Activated T-cell treated with anti-CD3 and anti-CD28 coated beads for 24 hours (primary cell): ENCODE measurements around the gene FRAT2.

ENCODE experiments used
- DNase-seq: peaks from one replicate; pipeline ENCODE4 v3.0.0-alpha.2; 2020; ENCODE audit warnings: low read depth

Gene FRAT2

GRCh38 chr10:97334370-97335175 lies at the start of gene FRAT2:
FRAT2 (minus strand) TSS chr10:97334729; CDS start chr10:97334572, 157 bp downstream.
- DNase-seq: peak; percentile 81

DNA sequence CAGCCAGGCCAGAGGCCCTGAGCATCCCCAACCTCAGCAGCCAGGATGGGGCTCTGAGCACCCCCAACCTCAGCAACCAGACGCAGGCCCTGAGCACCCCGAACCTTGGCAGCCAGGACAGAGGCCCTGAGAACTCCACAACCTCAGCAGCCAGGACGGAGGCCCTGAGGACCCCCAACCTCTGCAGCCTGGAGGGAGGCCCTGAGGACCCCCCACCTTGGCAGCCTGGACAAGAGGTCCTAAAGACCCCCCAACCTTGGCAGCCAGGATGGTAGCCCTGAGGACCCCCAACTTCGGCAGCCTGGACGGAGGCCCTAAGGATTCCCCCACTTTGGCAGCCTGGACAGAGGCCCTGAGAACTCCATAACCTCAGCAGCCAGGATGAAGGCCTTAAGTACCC lies 49.6 kb upstream of the FRAT2 start:
- no peak for DNase-seq

GRCh38 chr10:97383159-97383558 lies 48.6 kb upstream of the FRAT2 start:
- no peak for DNase-seq

DNA sequence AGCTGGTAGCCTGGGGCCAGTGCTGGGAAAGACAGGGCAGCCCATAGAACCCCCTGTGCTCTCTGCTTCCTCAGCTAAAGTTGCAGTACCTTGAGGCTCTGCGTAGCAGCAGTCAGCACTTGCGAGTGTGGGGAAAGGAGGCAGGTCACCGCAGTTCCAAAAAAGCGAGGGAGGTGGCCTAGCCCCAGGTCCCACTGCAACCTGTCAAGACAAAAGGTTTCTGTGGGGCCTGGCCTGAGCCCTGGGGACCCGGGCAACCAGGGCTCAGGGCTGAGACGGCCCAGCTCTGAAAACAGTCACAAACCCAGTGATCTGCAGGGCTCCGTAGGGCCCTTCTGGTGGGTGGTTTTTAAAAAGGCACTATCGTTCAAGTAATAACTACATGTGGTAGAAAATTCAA lies 47.1 kb upstream of the FRAT2 start:
- DNase-seq: no peak

- DNase-seq: no peak
Observed at GRCh38 chr10:97380516-97380915, 46.0 kb upstream of the FRAT2 start.

DNA sequence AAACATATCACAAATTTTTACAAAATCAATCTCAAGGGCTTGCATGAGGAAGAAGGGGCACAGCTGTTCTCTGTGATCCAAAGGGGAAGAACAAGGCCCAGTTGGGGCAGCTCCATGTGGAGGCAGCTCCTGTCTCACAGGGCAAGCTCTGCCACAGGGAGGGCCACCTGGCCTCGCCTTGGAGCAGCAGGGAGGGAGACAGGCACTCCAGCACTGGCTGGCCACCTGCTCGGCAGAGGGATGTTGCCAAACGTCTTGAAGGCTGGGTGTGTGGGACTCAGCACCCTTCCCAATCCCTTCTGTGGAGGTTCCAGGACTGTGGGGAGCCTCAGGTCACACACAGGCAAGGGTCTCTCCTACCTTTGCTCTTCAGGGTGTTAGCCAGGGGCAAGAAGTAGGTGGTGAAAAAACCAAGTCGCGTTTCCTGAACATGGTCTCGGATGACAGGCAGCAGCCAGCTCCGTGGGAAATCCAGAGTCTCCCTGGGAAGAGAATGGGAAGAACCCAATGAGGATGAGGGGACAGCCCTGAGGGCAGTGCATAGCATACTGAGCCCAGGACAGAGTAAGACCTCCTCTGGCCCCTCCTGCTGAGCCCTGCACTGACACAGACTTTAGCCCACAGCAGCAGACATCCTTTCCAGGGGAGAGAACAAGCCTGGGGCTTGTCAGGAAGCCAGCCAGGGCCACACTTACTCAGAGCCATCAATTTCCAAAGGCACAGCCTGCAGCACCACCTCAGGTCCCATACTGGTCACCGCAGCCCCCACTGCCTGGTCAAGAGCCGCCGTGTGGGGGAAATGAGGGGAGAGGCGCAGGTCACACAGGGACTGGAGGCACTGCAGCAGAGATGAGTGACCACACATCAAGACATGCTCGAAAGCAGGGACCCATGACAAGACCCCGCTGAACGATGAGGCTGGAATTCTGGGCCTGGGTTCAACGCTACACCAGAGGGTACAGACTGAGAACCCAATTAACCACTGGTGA lies 44.7 kb upstream of the FRAT2 start:
- DNase-seq: no peak

GRCh38 chr10:97376413-97376812 lies 41.9 kb upstream of the FRAT2 start:
- no peak for DNase-seq

DNA sequence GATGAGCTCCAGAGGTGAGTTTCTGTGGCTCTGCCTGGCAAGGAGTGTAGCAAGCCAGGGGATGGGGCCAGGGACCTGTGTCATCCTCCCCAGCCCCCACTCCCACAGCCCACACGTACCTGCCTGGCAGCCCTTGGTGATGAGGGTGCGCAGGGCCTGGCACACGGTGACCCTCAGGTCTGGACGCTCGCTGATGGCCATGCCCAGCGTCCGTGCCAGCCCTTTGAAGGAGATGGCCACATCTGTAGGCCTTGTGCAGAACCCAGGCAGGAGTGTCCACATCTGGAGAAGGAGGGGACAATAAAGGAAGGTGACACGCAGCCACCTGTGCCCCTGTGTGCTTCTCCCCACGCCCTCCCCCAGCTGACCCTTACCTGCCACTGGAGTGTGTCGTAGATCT lies 38.9 kb upstream of the FRAT2 start:
- no peak for DNase-seq

- DNase-seq: no peak
Observed at GRCh38 chr10:97372233-97372875, 37.8 kb upstream of the FRAT2 start.

- DNase-seq: no peak
Observed at GRCh38 chr10:97371696-97372095, 37.2 kb upstream of the FRAT2 start.

DNA sequence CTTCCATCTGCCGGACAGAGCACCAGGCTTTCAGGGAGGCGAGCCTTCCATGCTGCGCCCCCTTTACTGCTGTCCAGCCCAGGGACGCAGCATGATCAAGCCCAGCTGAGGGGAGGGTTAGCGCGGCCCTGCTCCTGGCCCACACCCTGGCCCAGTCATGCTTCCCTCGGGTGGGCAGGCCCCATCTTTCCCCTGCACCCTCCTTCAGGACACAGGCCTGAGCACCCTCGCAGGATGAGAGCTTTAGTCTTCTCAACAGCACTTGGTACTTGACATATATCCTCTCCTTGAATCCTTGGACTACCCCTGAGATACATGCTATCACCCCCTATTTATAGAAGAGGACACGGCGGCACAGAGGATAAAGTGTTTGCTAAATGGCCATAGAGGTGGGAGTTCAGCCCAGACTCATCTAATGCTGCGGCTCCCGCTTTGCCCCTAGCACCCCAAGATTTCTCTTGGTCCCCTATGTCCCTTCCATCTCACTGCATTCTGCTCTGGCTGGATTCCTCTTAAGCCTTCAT lies 32.7 kb upstream of the FRAT2 start:
- DNase-seq: no peak

DNA sequence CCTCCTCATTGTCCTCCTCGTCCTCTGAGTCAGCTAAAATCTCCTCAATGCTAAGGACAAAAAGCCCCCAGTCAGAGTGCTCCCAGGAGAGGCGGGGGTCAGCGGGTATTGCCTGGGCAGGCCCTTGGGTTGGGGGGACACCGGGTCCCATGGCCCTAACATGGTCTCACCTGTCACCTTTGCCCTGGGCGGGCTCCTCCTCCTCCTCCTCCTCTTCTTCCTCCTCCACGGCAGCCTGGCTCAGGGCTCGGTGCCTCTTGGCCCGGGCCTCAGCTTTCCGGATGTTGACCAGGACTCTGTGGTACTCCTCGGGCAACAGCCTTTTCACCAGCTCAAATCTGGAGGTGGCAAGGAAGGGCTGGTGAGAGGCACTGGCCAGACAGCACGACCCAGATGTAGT lies 32.0 kb upstream of the FRAT2 start:
- no peak for DNase-seq

DNA sequence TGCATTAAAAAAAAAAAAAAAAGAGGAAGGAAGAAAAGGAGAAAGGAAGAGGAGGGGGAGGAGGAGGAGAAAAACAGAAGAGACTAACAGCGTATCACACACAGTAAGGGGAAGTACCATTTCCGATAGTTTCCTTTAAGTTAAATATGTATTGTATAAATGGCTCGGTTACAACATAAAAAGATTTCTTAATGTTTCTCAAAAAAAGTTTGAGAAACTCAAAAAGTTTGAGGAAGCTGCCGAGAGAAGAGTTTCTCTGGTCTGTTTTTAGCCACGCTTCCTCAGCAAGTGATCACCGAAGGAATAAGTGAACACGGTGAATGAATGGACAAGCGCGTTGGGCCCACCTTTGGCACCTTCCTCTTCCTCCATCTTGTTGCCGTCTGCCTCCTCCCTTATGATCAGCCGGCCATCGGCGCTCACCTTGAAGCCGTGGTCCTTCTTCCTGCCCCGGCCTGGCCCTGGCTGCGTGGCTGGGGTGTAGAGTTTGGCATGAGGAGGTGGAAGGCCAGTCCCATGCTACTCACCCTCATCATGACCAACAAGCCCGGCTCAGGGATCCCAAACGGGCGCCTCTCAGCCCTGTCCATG lies 31.3 kb upstream of the FRAT2 start:
- DNase-seq: no peak

GRCh38 chr10:97363071-97363470 lies 28.5 kb upstream of the FRAT2 start:
- no peak for DNase-seq

DNA sequence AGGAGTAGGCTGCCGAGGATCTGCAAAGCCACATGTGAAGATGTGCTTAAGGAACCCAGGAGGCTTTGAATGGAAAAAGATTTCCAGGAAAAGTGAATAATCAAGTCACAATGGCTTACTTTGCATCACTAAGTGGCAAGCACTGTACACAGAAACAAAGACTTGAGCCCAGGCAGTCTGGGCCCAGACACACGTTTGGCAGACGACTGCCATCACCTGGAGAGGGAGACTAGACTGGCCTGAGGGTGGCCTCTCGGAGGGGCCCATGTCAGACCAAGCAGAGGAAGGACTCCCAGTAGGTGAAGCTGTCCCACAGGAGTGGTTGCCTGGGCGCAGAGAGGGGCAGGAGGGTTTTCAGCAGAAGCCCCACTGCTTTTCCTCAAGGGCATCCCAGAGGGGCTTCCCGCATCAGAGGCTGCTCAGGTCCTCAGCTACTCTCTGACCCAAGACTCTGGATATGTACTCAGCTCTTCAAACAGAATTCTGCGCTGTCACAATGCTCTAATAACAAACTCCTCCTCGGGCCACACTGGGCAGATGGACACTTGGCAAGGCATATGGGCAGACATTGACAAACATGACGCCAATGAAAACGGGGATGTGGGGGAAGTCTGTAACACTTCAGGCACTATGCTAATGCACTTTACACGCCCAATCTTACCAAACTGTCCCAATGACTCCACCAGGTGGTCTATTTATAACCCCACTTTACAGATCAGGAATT lies 27.9 kb upstream of the FRAT2 start:
- no peak for DNase-seq

DNA sequence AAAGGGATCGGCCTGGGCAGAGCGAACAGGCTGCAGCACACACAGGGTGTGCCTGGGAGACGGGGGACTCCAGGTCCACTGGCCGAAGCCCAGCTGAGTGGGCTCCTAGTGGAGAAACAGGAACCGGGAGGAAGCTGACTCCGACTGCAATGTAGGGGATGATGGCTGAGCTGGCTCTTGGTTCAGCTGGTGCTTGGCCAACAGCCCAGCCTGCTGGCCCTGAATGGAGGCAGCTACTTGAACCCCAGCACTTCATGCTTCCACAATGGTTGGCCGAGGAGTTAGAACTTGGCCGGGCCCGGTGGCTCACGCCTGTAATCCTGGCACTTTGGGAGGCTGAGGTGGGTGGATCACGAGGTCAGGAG lies 27.0 kb upstream of the FRAT2 start:
- DNase-seq: no peak

DNA sequence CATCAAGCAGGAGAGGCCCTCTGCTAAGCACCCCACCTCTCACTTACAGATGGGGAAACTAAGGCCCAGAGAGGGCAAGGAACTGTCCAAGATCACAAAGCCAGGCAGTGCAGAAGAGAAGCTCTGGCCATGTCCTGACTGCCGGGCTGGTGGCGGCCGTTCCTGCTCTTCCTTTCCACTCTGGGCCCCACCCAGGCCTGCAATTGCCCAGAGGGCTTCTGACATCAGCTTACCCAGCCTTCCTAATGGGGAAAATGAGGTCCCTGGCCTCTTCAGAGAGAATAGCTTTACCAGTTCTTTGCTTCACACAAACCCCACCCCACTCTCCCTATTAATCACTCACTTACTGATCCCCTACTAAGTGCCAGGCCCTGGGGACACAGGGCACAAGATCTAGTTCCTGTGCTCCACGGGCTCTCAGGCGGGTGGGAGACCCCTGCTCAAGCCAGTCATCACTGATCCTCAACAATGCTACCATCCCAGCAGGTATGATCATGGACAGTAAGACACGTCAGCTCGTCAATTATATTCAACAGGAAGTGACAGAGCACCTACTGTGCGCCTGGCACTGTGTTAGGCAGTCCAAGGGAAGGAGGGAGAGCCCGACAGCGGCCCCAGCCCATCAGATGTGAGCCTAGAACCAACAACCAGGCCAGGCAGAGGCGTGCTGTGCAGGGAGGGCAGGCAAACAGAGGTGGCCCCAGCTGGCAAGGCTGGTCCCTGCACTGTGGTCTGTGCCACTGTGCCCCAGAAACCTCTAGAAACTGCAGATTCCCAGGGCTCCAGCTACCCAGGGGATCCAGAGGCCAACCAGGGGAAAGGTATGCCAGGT lies 26.4 kb upstream of the FRAT2 start:
- DNase-seq: no peak

DNA sequence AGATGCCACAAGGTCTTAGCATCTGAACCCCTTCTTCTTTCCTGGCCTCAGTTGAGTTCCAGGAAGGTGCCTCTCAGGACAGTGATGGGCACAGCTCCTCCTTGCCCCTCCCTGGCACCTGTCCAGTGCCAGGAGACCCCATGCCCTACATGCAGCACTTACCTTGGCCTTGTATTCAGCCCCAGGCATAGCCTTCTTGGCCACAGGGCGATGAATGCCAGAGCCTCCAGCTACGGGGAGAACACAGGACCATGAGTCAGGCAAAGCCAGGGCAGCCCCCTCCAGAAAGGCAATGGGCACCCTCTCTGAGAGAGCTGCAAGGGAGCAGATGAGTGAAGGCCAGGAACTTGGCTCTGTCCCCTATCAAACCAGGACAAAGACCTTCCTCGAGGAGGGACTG lies 24.3 kb upstream of the FRAT2 start:
- DNase-seq: no peak

DNA sequence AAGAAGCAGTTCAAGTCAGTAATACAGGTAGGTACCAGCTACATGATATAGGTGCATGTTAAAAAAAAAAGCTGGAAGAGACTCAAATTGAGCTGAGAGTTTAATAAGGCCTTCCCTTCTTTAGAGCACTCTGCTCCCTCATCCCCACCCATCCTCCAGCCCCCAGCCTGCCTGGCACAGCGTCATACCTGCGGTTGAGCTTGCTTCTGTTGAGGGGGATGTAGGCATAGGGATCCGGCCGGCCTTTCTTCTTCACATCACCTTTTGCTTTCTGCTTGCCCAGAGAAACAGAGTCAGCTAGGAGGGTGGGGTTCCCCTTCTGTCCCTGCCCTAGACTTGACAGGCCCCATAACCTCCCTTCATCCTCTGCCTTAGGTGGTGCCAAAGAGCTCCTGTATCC lies 23.8 kb upstream of the FRAT2 start:
- DNase-seq: no peak

DNA sequence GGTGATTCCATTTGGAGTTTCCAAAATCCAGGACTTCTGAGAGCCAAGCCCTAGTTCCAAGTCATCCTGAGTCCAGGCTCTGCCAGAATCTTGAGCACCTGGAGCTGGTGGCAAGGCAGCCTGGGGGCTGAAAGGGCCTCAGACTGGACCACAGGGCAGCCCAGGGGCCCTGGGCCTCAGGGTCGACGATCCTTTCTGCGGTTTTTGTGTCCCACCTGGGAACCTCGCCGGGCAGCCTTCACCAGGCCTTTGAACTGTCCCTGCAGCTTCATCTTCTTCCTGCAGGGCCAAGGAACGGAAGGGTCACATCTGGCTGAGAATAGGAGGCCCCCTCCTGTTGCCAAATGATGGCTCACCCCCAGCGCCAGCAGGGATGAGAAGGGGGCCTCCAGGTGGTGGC lies 22.4 kb upstream of the FRAT2 start:
- no peak for DNase-seq
